SW 1271 (cell line): ENCODE data around the gene STPG2.
"Not testable (repeated sequence)": the region's sequence is repeated elsewhere in the genome, so short reads cannot be mapped to it uniquely, and the experiment has no call there.

Experiments used
- DNase-seq, 2 experiments: peaks; one replicate each; lab custom pipeline; 2025; lab: John Stamatoyannopoulos, UW

The STPG2 gene

GRCh38 chr4:97633831-97634230, 509.4 kb downstream of the STPG2 start:
- not testable (repeated sequence) for DNase-seq

GRCh38 chr4:97627750-97628149, 515.5 kb downstream of the STPG2 start:
- DNase-seq = no peak

GRCh38 chr4:97624204-97624603, 519.1 kb downstream of the STPG2 start:
- no peak for DNase-seq

- no peak for DNase-seq
These were observed 537.3 kb downstream of the STPG2 start for GRCh38 chr4:97605932-97606331.

GRCh38 chr4:97593248-97593647, 550.0 kb downstream of the STPG2 start:
- no peak for DNase-seq

GRCh38 chr4:97590266-97590665, 553.0 kb downstream of the STPG2 start:
- no peak for DNase-seq

- no peak for DNase-seq
These were observed 553.6 kb downstream of the STPG2 start for GRCh38 chr4:97589481-97590196.

GRCh38 chr4:97587912-97588311, 555.4 kb downstream of the STPG2 start:
- DNase-seq = no peak

- no peak for DNase-seq
These were observed 558.0 kb downstream of the STPG2 start for GRCh38 chr4:97585274-97585673.

GRCh38 chr4:97582890-97583289, 560.4 kb downstream of the STPG2 start:
- DNase-seq = no peak

GRCh38 chr4:97577004-97577403, 566.3 kb downstream of the STPG2 start:
- DNase-seq = no peak

GRCh38 chr4:97560009-97560408, 583.3 kb downstream of the STPG2 start:
- no peak for DNase-seq

GRCh38 chr4:97558204-97558778, 585.0 kb downstream of the STPG2 start:
- no peak for DNase-seq

- not testable (repeated sequence) for DNase-seq
These were observed 592.6 kb downstream of the STPG2 start for GRCh38 chr4:97550637-97551036.

- no peak for DNase-seq
These were observed 594.2 kb downstream of the STPG2 start for GRCh38 chr4:97548943-97549583.

- DNase-seq = no peak
These were observed 595.1 kb downstream of the STPG2 start for GRCh38 chr4:97548186-97548585.

GRCh38 chr4:97531351-97531750, 611.9 kb downstream of the STPG2 start:
- no peak for DNase-seq

GRCh38 chr4:97530676-97531075, 612.6 kb downstream of the STPG2 start:
- no peak for DNase-seq

GRCh38 chr4:97525236-97525635, 618.0 kb downstream of the STPG2 start:
- no peak for DNase-seq

GRCh38 chr4:97517939-97518338, 625.3 kb downstream of the STPG2 start:
- DNase-seq = no peak

- DNase-seq = no peak
These were observed 629.4 kb downstream of the STPG2 start for GRCh38 chr4:97513917-97514316.
